22Rv1 (cell line): ENCODE results near the gene NEK4.
"Not testable (repeated sequence)": the region's sequence is repeated elsewhere in the genome, so short reads cannot be mapped to it uniquely, and the experiment has no call there.

Experiments used
- ZFX ChIP-seq: fragments of 450-650 bp; IDR thresholded peaks from 2 replicates; pipeline ENCODE4 v1.6.1; 2017; ENCODE audit warnings: antibody characterized with exemption, borderline replicate concordance
- TF ChIP-seq, protein P1 (sequence below): fragments of 450-650 bp; IDR thresholded peaks from 2 replicates; pipeline ENCODE4 v1.5.1; 2017; ENCODE audit warnings: mild to moderate bottlenecking

DNA sequence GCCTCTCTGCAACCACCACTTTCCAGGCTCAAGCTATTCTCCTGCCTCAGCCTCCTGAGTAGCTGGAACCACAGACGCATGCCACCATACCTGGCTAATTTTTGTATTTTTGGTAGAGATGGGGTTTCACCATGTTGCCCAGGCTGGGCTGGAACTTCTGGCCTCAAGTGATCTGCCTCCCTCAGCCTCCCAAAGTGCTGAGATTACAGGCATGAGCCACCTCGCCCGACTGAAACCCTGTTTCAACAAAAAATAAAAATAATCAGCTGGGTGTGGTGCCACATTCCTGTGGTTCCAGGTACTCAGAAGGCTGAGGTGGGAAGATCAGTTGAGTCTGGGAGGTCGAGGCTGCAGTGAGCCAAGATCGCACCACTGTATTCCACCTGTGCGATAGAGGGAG, 5.7 kb upstream of the NEK4 start:
- TF ChIP-seq, protein P1, sequence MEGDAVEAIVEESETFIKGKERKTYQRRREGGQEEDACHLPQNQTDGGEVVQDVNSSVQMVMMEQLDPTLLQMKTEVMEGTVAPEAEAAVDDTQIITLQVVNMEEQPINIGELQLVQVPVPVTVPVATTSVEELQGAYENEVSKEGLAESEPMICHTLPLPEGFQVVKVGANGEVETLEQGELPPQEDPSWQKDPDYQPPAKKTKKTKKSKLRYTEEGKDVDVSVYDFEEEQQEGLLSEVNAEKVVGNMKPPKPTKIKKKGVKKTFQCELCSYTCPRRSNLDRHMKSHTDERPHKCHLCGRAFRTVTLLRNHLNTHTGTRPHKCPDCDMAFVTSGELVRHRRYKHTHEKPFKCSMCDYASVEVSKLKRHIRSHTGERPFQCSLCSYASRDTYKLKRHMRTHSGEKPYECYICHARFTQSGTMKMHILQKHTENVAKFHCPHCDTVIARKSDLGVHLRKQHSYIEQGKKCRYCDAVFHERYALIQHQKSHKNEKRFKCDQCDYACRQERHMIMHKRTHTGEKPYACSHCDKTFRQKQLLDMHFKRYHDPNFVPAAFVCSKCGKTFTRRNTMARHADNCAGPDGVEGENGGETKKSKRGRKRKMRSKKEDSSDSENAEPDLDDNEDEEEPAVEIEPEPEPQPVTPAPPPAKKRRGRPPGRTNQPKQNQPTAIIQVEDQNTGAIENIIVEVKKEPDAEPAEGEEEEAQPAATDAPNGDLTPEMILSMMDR = not testable (repeated sequence)
- not testable (repeated sequence) for TF ChIP-seq ZFX
